ENCODE results near the gene BCL2L15.

Gene BCL2L15

DNA sequence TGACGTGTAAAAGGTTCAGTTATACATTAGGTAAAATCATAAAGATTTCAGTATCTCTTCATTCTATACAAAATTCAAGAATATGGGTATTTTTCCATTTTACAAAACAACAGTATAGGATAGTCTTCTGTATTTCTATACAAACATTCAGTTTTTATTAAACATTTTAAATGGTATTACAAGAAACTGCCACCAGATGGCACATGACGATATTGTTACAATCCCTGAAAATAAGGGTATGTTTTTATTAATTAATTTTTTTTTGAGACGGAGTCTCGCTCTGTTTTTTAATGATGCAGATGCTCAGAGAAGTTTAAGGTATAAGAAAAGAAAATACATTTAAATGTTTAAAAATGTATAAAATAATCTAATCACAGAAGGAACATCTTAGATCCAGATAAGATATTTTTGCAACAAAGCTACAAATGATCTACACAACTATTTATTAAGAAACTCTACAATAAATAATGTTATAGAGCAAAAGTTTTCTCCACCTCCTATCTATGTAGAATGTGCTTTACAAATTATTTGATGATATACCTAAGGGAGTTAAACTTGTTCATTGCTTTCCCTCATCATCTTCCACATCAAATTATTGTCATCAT is 51.6 kb downstream of the BCL2L15 start:
- no peaks in the 10 kb centered on the region for H3K9me3 ChIP-seq (ENCODE audit: insufficient read depth, low read length, severe bottlenecking)
- H2AFZ ChIP-seq (ENCODE audit: low read depth, low read length), result 0 out of 2 replicates have a peak overlapping the region, but pooled peaks have one; percentile 22
- peak; percentile 52 for ATAC-seq (ENCODE audit: insufficient read depth, low read depth)
- no peaks in the 10 kb centered on the region for H3K79me2 ChIP-seq (ENCODE audit: insufficient read depth, low read length)
- H3K4me1 ChIP-seq (ENCODE audit: insufficient read depth, low read length), result no peaks in the 10 kb centered on the region; the same call in 1 of the 2 replicates
- TF ChIP-seq, protein P1, sequence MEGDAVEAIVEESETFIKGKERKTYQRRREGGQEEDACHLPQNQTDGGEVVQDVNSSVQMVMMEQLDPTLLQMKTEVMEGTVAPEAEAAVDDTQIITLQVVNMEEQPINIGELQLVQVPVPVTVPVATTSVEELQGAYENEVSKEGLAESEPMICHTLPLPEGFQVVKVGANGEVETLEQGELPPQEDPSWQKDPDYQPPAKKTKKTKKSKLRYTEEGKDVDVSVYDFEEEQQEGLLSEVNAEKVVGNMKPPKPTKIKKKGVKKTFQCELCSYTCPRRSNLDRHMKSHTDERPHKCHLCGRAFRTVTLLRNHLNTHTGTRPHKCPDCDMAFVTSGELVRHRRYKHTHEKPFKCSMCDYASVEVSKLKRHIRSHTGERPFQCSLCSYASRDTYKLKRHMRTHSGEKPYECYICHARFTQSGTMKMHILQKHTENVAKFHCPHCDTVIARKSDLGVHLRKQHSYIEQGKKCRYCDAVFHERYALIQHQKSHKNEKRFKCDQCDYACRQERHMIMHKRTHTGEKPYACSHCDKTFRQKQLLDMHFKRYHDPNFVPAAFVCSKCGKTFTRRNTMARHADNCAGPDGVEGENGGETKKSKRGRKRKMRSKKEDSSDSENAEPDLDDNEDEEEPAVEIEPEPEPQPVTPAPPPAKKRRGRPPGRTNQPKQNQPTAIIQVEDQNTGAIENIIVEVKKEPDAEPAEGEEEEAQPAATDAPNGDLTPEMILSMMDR (IDR thresholded peaks at IDR 0.05; ENCODE audit: borderline replicate concordance, extremely low read depth, low read length, poor library complexity, severe bottlenecking), result peak; percentile 71
- no peak for TF ChIP-seq EZH2 (IDR thresholded peaks at IDR 0.05; ENCODE audit: borderline replicate concordance, low read depth, low read length, severe bottlenecking)
- no peaks in the 10 kb centered on the region for H3K27me3 ChIP-seq (ENCODE audit: insufficient read depth, low read length, poor library complexity)
- no peak overlapping the region for H3K4me3 ChIP-seq (ENCODE audit: low read depth in 1 of 2, low read length in 2 of 2)
- peaks cover 21% of the 10 kb centered on the region for H3K36me3 ChIP-seq (ENCODE audit: insufficient read depth, low read length)
- H3K27ac ChIP-seq (ENCODE audit: low read length), result no peak overlapping the region
- no peak overlapping the region for H3K9ac ChIP-seq (ENCODE audit: low read depth, low read length)
- H4K20me1 ChIP-seq (ENCODE audit: insufficient read depth, low read length), result no peaks in the 10 kb centered on the region
- no peak for DNase-seq
- H3K4me2 ChIP-seq (ENCODE audit: insufficient read depth, low read length), result no peak overlapping the region

DNA sequence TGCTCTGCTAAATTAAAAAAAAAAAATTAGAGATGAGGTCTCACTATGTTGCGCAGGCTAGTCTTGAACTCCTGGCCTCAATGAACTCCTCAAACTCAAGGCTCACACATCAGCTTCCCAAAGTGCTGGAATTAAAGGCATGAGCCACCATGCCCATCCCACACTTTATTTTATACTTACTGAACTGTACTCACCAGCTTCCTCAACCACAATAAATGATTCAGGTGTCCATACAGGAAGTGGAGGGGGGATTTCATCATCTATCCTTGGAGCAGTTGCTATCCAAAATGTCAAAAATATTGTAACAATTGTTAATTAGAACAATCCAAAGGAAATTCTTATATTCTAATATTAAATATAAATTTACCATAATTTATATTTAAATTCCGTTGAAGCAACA is 52.7 kb downstream of the BCL2L15 start:
- H4K20me1 ChIP-seq (ENCODE audit: insufficient read depth, low read length), result no peaks in the 10 kb centered on the region
- ATAC-seq (ENCODE audit: insufficient read depth, low read depth), result no peak

More for the DNA sequence above, 52.7 kb downstream of the BCL2L15 start:
- Histone ChIP-seq H3K27me3 (ENCODE audit: insufficient read depth, low read length, poor library complexity) (no peaks in the 10 kb centered on the region), H3K36me3 (ENCODE audit: insufficient read depth, low read length) (peaks cover 21% of the 10 kb centered on the region), H3K9ac (ENCODE audit: low read depth, low read length) (no peak overlapping the region), H3K4me2 (ENCODE audit: insufficient read depth, low read length) (no peak overlapping the region), H3K79me2 (ENCODE audit: insufficient read depth, low read length) (no peaks in the 10 kb centered on the region), H3K4me1 (ENCODE audit: insufficient read depth, low read length) (no peaks in the 10 kb centered on the region; the same call in 1 of the 2 replicates), H3K9me3 (ENCODE audit: insufficient read depth, low read length, severe bottlenecking) (no peaks in the 10 kb centered on the region), H3K4me3 (ENCODE audit: low read depth in 1 of 2, low read length in 2 of 2) (no peak overlapping the region), H2AFZ (ENCODE audit: low read depth, low read length) (no peak overlapping the region), H3K27ac (ENCODE audit: low read length) (no peak overlapping the region)
- TF ChIP-seq, protein P1 (IDR thresholded peaks at IDR 0.05; ENCODE audit: borderline replicate concordance, extremely low read depth, low read length, poor library complexity, severe bottlenecking), result no peak
- no peak for TF ChIP-seq EZH2 (IDR thresholded peaks at IDR 0.05; ENCODE audit: borderline replicate concordance, low read depth, low read length, severe bottlenecking)
- no peak for DNase-seq
